HG02870 (cell line): ENCODE data around the gene ATP9B.

Source experiments
- ATAC-seq: cut with Tn5 transposase; IDR thresholded peaks from one replicate; pipeline ENCODE4 v1.9.1; 2021; ENCODE audit warnings: mild to moderate bottlenecking, moderate library complexity; ENCODE audit not compliant: unreplicated experiment

ATP9B gene

GRCh38 chr18:79422783-79423165 lies 353.6 kb downstream of the ATP9B start:
- ATAC-seq, result no peak

GRCh38 chr18:79423211-79424007 lies 354.2 kb downstream of the ATP9B start:
- ATAC-seq, result no peak

- no peak for ATAC-seq
Observed at GRCh38 chr18:79424008-79424565, 354.9 kb downstream of the ATP9B start.

- ATAC-seq, result no peak
Observed at GRCh38 chr18:79424880-79425568, 355.8 kb downstream of the ATP9B start.

- ATAC-seq, result no peak
Observed at GRCh38 chr18:79425569-79425886, 356.3 kb downstream of the ATP9B start.

- ATAC-seq, result no peak
Observed at GRCh38 chr18:79426376-79427300, 357.4 kb downstream of the ATP9B start.

- ATAC-seq, result no peak
Observed at GRCh38 chr18:79427368-79428225, 358.4 kb downstream of the ATP9B start.
